Activated T-cell treated with anti-CD3 and anti-CD28 coated beads, Interleukin-2, amount 50 U/mL, for 24 hours (primary cell): Measurements from ENCODE around the gene POLR2H.
A peak's percentile ranks its signal among the peaks of the same experiment; 100 is the strongest.

Source experiments
- DNase-seq: peaks from one replicate; pipeline ENCODE4 v3.0.0-alpha.2; 2020
- H3K27ac Mint-ChIP-seq: 2 replicates; pipeline ENCODE4 v1.8.0; 2020; ENCODE audit warnings: mild to moderate bottlenecking, mixed read lengths
- H3K27me3 Mint-ChIP-seq: 2 replicates; pipeline ENCODE4 v1.8.0; 2020; ENCODE audit warnings: mixed read lengths
- H3K36me3 Mint-ChIP-seq: 2 replicates; pipeline ENCODE4 v1.8.0; 2020; ENCODE audit warnings: low read depth, mixed read lengths
- H3K4me1 Mint-ChIP-seq: 2 replicates; pipeline ENCODE4 v1.8.0; 2020; ENCODE audit warnings: low read depth, mixed read lengths
- H3K4me3 Mint-ChIP-seq: 2 replicates; pipeline ENCODE4 v1.8.0; 2020; ENCODE audit warnings: mild to moderate bottlenecking, moderate library complexity, mixed read lengths
- H3K9me3 Mint-ChIP-seq: 2 replicates; pipeline ENCODE4 v1.8.0; 2020; ENCODE audit warnings: mixed read lengths

The POLR2H gene

DNA sequence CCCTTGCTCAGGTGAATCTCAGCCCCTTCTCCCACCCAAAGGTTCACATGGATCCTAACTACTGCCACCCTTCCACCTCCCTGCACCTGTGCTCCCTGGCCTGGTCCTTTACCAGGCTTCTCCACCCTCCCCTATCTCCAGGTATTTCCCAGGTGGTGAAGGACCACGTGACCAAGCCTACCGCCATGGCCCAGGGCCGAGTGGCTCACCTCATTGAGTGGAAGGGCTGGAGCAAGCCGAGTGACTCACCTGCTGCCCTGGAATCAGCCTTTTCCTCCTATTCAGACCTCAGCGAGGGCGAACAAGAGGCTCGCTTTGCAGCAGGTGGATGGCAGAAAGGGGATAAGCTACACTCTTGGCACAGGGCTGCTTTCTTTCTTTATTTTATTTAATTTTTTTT is 19.6 kb upstream of the POLR2H start:
- no peak overlapping the region for H3K27ac Mint-ChIP-seq
- H3K4me3 Mint-ChIP-seq: no peak overlapping the region
- H3K9me3 Mint-ChIP-seq: no peaks in the 10 kb centered on the region
- peaks cover 14% of the 10 kb centered on the region for H3K4me1 Mint-ChIP-seq
- peaks cover 19% of the 10 kb centered on the region for H3K36me3 Mint-ChIP-seq
- no peaks in the 10 kb centered on the region for H3K27me3 Mint-ChIP-seq
- no peak for DNase-seq

DNA sequence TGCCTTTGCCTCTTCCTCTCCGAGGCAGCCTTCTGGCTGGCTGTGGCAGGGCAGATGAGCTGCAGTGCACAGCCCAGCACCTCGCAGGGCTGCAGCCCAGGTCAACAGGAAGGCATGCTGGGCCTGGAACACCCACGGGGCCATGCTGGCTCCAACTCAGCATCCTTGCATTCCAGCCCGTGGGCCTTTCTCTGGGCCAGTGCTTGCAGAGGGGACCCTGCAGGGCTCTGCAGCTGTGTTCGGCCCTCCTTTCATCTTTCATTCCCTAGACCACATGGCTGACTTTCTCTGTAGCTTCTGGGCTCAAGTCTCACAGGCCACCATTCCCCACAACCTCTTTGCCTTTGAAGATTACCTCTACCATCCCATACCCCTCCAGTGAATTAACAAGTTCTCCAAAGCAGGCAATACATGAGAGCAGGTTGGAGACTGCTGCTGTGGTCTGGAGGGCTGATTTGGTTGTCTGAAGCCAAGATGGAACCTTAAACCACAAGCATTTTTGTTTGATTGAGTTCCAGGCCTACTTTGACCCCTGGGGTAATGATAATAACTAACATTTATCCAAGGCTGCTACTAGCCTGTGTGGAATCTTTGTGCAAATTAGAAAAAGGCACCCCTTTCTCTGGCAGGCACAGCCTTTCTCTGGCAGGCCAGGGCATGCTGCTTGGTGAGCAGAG is 18.2 kb upstream of the POLR2H start:
- no peaks in the 10 kb centered on the region for H3K27me3 Mint-ChIP-seq

DNA sequence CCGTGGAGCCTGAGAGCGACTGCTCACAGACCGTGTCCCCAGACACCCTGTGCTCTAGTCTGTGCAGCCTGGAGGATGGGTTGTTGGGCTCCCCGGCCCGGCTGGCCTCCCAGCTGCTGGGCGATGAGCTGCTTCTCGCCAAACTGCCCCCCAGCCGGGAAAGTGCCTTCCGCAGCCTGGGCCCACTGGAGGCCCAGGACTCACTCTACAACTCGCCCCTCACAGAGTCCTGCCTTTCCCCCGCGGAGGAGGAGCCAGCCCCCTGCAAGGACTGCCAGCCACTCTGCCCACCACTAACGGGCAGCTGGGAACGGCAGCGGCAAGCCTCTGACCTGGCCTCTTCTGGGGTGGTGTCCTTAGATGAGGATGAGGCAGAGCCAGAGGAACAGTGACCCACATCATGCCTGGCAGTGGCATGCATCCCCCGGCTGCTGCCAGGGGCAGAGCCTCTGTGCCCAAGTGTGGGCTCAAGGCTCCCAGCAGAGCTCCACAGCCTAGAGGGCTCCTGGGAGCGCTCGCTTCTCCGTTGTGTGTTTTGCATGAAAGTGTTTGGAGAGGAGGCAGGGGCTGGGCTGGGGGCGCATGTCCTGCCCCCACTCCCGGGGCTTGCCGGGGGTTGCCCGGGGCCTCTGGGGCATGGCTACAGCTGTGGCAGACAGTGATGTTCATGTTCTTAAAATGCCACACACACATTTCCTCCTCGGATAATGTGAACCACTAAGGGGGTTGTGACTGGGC is 16.8 kb upstream of the POLR2H start:
- no peaks in the 10 kb centered on the region for H3K9me3 Mint-ChIP-seq
- H3K27me3 Mint-ChIP-seq: no peaks in the 10 kb centered on the region
- H3K27ac Mint-ChIP-seq: no peak overlapping the region
- DNase-seq: no peak
- peaks cover 15% of the 10 kb centered on the region for H3K36me3 Mint-ChIP-seq
- no peaks in the 10 kb centered on the region for H3K4me1 Mint-ChIP-seq
- H3K4me3 Mint-ChIP-seq: no peak overlapping the region

More for the DNA sequence above, 18.2 kb upstream of the POLR2H start:
- no peaks in the 10 kb centered on the region for H3K9me3 Mint-ChIP-seq
- H3K4me1 Mint-ChIP-seq: peaks cover under 1% of the 10 kb centered on the region
- H3K36me3 Mint-ChIP-seq: peaks cover 15% of the 10 kb centered on the region
- no peak for DNase-seq
- H3K4me3 Mint-ChIP-seq: no peak overlapping the region
- H3K27ac Mint-ChIP-seq: peak overlapping the region; percentile 35

DNA sequence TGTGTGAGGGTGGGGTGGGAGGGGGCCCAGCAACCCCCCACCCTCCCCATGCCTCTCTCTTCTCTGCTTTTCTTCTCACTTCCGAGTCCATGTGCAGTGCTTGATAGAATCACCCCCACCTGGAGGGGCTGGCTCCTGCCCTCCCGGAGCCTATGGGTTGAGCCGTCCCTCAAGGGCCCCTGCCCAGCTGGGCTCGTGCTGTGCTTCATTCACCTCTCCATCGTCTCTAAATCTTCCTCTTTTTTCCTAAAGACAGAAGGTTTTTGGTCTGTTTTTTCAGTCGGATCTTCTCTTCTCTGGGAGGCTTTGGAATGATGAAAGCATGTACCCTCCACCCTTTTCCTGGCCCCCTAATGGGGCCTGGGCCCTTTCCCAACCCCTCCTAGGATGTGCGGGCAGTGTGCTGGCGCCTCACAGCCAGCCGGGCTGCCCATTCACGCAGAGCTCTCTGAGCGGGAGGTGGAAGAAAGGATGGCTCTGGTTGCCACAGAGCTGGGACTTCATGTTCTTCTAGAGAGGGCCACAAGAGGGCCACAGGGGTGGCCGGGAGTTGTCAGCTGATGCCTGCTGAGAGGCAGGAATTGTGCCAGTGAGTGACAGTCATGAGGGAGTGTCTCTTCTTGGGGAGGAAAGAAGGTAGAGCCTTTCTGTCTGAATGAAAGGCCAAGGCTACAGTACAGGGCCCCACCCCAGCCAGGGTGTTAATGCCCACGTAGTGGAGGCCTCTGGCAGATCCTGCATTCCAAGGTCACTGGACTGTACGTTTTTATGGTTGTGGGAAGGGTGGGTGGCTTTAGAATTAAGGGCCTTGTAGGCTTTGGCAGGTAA is 16.0 kb upstream of the POLR2H start:
- H3K4me1 Mint-ChIP-seq: no peaks in the 10 kb centered on the region
- no peak overlapping the region for H3K4me3 Mint-ChIP-seq
- DNase-seq: no peak
- peaks cover 15% of the 10 kb centered on the region for H3K36me3 Mint-ChIP-seq
- no peaks in the 10 kb centered on the region for H3K27me3 Mint-ChIP-seq
- no peak overlapping the region for H3K27ac Mint-ChIP-seq
- no peaks in the 10 kb centered on the region for H3K9me3 Mint-ChIP-seq

DNA sequence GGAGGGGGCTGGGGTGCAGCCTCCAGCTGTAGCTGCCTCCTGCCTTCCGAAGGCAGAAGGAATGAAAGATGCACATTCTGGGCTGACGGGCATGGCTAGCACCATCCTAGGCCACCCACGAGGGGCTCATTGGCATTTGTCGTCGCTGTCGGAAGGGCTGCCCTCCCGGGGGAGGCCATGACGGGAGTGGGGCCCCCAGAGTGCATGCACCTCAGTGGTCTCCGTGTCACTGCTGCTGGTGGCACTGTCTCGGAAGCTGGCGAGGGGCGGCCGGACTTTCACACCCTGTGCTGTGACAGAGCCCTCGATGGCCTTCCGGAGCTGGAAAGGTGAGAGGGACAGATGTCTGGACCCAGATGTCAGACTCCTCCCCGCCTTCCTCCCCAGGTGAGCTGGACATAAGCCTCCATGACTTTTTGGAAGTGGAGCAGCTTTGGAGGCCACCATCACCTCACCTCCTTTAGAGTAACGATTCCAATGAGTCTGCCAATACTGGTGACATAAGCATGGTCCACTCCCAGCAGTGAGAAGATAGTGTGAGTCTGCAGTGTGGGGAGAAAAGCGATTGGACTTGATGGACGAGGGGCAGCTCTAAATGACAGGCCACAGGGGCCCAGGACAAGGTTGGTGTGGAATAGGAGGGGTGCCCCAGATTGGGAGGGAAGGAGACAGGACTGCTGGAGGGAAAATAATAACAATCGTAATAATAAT is 14.9 kb upstream of the POLR2H start:
- Mint-ChIP-seq H3K27ac (no peak overlapping the region), H3K4me1 (no peaks in the 10 kb centered on the region), H3K36me3 (peaks cover 20% of the 10 kb centered on the region), H3K27me3 (no peaks in the 10 kb centered on the region), H3K4me3 (no peak overlapping the region), H3K9me3 (no peaks in the 10 kb centered on the region)
- DNase-seq: no peak

DNA sequence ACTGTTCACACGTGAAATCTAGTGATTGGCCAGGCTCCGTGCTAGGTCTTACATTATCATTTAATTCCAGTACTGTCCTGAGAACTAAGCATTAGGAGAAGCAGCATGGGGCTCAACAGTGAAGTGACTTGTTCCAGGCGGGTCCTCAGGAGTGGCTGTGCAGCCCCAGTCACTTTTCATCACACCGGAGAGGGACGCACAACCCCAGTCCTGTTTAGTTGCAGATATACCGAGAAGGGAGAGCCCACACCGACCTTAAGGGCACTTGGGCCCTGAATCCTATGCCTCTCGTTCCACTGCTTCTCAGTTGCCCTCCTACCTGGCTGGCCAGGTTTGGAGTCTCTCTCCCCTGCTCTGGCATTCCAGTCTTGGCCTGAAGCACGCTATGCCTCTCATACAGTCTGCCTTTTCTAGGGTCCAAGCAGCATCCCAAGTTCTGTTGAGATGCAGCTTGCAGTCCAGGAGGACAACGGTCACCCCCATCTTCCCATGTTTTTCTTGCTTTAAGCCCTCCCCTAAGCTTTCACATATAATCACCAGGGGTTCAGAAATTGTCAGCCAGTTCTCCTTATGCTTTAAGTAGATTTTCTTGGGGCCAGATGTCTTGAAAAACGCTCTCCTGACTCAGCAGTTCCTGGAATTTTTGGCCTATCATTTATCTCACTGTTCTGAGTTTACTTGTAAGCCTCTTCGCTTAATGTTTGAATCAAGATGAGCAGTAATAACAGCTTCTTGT is 14.0 kb upstream of the POLR2H start:
- no peaks in the 10 kb centered on the region for H3K27me3 Mint-ChIP-seq
- H3K4me1 Mint-ChIP-seq: no peaks in the 10 kb centered on the region
- no peaks in the 10 kb centered on the region for H3K9me3 Mint-ChIP-seq
- peaks cover 21% of the 10 kb centered on the region for H3K36me3 Mint-ChIP-seq
- H3K27ac Mint-ChIP-seq: no peak overlapping the region
- no peak for DNase-seq
- H3K4me3 Mint-ChIP-seq: no peak overlapping the region

DNA sequence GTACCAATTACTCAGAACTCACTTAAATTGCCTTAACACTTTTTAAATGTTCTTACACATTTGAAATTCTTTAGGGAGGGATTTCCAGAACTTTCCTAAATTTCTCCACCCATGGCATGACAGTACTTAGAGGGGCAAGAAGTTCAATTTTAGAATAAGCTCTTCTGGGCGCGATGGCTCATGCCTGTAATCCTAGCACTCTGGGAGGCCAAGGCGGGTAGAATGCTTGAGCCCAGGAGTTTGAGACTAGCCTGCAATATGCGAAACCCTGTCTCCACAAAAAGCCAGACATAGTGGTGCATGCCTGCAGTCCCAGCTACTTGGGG is 13.5 kb upstream of the POLR2H start:
- DNase-seq: no peak
- H3K4me1 Mint-ChIP-seq: no peaks in the 10 kb centered on the region
- H3K4me3 Mint-ChIP-seq: no peak overlapping the region
- peaks cover 19% of the 10 kb centered on the region for H3K36me3 Mint-ChIP-seq
- no peaks in the 10 kb centered on the region for H3K27me3 Mint-ChIP-seq
- no peaks in the 10 kb centered on the region for H3K9me3 Mint-ChIP-seq
- no peak overlapping the region for H3K27ac Mint-ChIP-seq

DNA sequence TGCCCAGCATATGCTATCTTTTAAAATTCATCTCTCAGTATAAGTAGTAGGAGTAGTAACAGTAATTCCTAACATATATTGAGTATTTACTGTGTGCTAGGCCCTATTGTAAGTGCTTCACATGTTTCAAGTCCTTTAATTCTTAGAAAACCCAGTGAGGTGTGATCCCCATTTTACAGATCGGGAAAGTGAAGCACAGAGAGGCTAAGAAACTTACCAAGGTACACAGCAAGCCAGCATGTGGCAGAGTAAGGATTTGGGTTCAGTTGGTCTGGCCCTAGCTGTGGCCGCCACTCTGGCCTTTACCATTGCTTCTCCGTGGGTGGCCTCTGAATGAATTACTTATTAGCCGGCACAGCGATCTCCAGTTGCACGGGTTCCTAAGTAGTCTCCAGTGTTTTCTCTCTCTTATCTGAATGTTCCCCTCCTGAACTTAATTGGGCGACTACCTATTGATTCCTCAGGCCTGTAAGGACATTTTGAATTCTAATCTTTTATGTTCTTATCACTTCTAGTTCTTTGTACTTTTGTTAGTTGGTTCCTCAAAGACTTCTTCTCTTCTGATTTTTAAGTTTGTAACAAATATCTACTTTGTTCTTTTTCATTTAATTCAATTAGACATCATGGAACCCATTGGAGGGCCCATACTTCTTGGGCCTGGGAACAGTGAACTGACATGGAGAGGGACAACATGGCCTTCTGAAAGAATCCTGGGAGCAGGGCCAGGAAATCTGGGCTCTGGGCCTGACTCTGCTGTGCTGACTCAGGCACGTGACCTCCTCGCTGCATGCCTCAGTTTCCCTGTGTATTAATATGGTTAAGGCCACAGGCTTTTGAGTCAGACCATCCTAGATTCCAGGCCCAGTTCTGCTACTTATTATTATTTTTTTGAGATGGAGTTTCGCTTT is 11.7 kb upstream of the POLR2H start:
- peaks cover 3% of the 10 kb centered on the region for H3K4me1 Mint-ChIP-seq
- peaks cover 17% of the 10 kb centered on the region for H3K36me3 Mint-ChIP-seq
- no peak overlapping the region for H3K27ac Mint-ChIP-seq
- DNase-seq: no peak
- no peaks in the 10 kb centered on the region for H3K9me3 Mint-ChIP-seq
- no peak overlapping the region for H3K4me3 Mint-ChIP-seq
- H3K27me3 Mint-ChIP-seq: no peaks in the 10 kb centered on the region

DNA sequence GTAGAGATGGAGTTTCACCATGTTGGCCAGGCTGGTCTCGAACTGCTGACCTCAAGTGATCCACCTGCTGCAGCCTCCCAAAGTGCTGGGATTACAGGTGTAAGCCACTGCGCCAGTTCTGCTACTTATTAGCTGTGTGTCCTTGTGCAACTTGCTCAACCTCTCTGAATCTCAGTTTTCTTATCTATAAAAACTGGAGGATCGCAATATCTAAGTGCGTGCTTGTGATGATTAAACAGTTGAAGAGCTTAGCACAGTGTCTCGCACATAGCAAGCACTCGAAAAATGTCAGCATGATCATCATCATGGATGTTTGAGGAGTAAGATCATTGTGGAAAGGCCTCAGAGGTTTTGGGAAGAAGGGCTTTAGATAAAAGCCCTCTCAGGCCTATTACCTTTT is 10.9 kb upstream of the POLR2H start:
- DNase-seq: no peak
- Mint-ChIP-seq H3K36me3 (peaks cover 18% of the 10 kb centered on the region), H3K4me1 (peaks cover 3% of the 10 kb centered on the region), H3K27ac (no peak overlapping the region), H3K27me3 (no peaks in the 10 kb centered on the region), H3K4me3 (no peak overlapping the region), H3K9me3 (no peaks in the 10 kb centered on the region)

DNA sequence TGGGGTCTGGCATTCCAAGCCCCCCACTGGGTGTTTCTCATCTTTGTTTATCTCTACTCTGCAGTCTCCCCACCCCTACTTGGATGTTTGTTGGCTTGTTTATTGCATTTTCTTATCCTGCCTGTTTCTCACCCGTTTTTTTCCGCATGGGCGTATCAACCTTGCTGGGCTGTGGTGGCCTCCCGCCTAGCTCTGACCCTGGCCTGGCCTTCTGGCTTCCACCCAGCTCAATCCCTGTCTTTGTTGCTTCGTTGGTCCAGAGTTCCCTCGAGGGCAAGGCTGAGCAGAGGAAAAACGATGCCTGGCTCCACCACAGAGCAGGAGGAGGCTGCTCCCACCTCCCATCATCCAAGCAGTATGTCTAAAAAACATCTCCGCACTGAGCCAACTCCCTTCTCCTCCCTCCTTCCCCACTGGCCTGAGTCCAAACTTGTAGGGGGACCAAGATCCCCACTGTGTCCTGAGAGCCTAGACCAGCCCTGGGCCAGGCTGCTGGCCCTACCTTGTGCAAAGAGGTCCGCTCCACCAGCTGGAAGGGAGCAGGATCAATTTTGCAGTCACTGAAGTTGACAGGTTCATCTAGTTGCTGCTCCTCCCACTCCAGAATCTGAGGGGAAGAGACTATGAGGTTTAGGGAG is 9.9 kb upstream of the POLR2H start:
- Mint-ChIP-seq H3K4me1 (peaks cover 3% of the 10 kb centered on the region), H3K27me3 (no peaks in the 10 kb centered on the region), H3K36me3 (peaks cover 18% of the 10 kb centered on the region), H3K9me3 (no peaks in the 10 kb centered on the region), H3K27ac (no peak overlapping the region), H3K4me3 (no peak overlapping the region)
- DNase-seq: no peak

DNA sequence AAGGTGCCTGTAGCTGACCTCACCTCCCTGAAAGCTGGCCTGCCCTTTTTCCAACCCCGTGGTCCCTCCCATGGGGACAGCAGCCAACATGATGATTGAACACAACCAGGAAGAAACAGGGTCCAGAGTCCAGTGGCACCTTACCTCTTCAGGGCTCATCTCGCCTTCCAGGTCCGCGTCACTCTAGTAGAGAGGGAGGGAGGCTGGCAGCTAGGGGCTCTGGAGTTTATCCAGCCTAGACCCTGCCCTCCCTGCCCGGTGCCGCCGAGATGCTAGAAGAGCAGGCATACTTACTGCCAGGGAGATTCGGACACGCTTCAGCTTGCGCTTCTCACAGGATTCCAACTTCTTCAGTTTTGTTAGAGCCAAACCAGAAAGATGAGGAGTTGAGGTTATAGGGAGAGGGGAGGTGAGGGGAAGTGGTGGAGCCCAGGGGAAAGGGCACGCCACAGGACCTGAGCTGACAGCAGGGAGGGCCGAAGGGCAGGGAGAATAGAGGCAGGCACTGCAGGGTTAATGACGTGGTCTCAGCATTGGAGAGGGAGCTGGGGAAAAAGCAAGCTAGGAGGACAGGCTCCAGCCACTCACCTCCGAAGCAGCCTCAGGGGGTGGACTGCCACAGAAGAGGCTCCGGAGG is 9.2 kb upstream of the POLR2H start:
- Mint-ChIP-seq H3K27me3 (no peaks in the 10 kb centered on the region), H3K4me3 (no peak overlapping the region), H3K4me1 (peaks cover 3% of the 10 kb centered on the region), H3K27ac (no peak overlapping the region), H3K9me3 (no peaks in the 10 kb centered on the region), H3K36me3 (peaks cover 22% of the 10 kb centered on the region)
- DNase-seq: no peak

DNA sequence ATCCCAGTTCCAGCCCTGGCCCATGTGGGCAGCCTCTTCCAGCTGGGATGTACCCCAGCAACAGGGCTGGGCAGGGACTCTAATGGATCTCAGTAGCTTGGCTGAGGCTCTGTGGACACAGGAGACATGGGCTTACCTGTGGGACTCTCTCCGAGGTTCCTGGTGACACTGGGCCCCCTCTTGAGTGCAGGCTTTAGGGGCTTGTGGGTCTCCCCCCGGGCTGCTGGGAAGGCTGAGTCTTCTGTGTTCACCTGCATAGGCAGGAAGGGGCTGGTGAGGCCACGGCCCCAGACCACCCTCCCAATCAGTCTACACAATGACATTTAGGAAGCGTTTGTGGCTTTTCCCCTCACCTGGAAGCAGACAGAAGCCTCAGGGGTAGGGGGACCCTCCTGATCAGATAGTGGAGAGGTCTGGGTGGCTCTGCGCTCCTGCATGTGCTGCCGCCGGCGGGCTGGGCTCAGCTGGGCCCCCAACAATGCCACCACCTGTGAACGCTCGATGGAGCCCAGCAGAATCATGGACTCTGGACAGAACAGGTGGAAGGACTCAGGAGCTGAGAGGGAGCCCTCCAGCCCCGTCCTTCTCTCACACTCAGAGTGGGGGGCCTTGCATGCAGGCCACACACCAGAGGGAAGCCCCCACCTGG is 8.5 kb upstream of the POLR2H start:
- DNase-seq: no peak
- Mint-ChIP-seq H3K9me3 (no peaks in the 10 kb centered on the region), H3K27ac (no peak overlapping the region), H3K27me3 (no peaks in the 10 kb centered on the region), H3K4me3 (no peak overlapping the region), H3K4me1 (peaks cover 3% of the 10 kb centered on the region), H3K36me3 (peaks cover 22% of the 10 kb centered on the region)
